ENCODE measurements around the gene MYH9.

Gene MYH9

GRCh38 chr22:36243986-36244385 is 143.8 kb downstream of the MYH9 start:
- Mint-ChIP-seq H3K4me3 (no peak overlapping the region), H3K27ac (no peak overlapping the region), H3K4me1 (peaks cover 22% of the 10 kb centered on the region), H3K27me3 (ENCODE audit: low read depth) (no peaks in the 10 kb centered on the region), H3K9me3 (peaks cover 30% of the 10 kb centered on the region), H3K36me3 (ENCODE audit: low read depth) (peaks cover 6% of the 10 kb centered on the region)
- no peak for TF ChIP-seq CTCF (IDR thresholded peaks at IDR 0.05; ENCODE audit: unreplicated experiment in 3 of 3)

- Mint-ChIP-seq H3K9me3 (peaks cover 15% of the 10 kb centered on the region), H3K4me1 (peaks cover 51% of the 10 kb centered on the region)
- TF ChIP-seq CTCF (IDR thresholded peaks at IDR 0.05; ENCODE audit: unreplicated experiment in 3 of 3) = peak; percentile 59 to 79 (median 65)
Measured at GRCh38 chr22:36239401-36240171, 148.2 kb downstream of the MYH9 start, which contains the start of gene APOL2. APOL2 (minus strand) TSS chr22:36239527; CDS start chr22:36233162, 6,365 bp downstream.

GRCh38 chr22:36239150-36239400 is 148.7 kb downstream of the MYH9 start:
- Mint-ChIP-seq H3K9me3 (peaks cover 15% of the 10 kb centered on the region), H3K27me3 (ENCODE audit: low read depth) (no peaks in the 10 kb centered on the region), H3K4me1 (peaks cover 56% of the 10 kb centered on the region), H3K36me3 (ENCODE audit: low read depth) (peaks cover 24% of the 10 kb centered on the region), H3K27ac (peak overlapping the region; percentile 96 to 99 (median 96)), H3K4me3 (peak overlapping the region; percentile 87 to 99 (median 96))
- no peak for TF ChIP-seq CTCF (IDR thresholded peaks at IDR 0.05; ENCODE audit: unreplicated experiment in 3 of 3)

More at GRCh38 chr22:36239401-36240171, 148.2 kb downstream of the MYH9 start, which contains the start of gene APOL2:
- Mint-ChIP-seq H3K27ac (peak within 1 kb of the TSS; percentile 96 to 99 (median 96)), H3K36me3 (ENCODE audit: low read depth) (peaks cover 19% of the 10 kb centered on the region), H3K27me3 (ENCODE audit: low read depth) (no peaks in the 10 kb centered on the region), H3K4me3 (peak within 1 kb of the TSS; percentile 87 to 99 (median 96))

GRCh38 chr22:36238373-36239149 is 149.2 kb downstream of the MYH9 start:
- Mint-ChIP-seq H3K27ac (peak overlapping the region; percentile 96 to 99 (median 96)), H3K4me1 (peaks cover 60% of the 10 kb centered on the region)

More at GRCh38 chr22:36238373-36239149, 149.2 kb downstream of the MYH9 start:
- peaks cover 15% of the 10 kb centered on the region for H3K9me3 Mint-ChIP-seq
- no peak for TF ChIP-seq CTCF (IDR thresholded peaks at IDR 0.05; ENCODE audit: unreplicated experiment in 3 of 3)
- H3K4me3 Mint-ChIP-seq = peak overlapping the region; percentile 87 to 99 (median 96)
- peaks cover 29% of the 10 kb centered on the region for H3K36me3 Mint-ChIP-seq (ENCODE audit: low read depth)
- no peaks in the 10 kb centered on the region for H3K27me3 Mint-ChIP-seq (ENCODE audit: low read depth)

Data from nephron (organoid).